WTC11 (cell line): ENCODE results near the gene PDK1. TPM values are rescaled to one million over a fixed set of nuclear protein-coding genes. Genes with fewer than 3 reads are reported as not detected.

ENCODE experiments used
- ATAC-seq: fragments of 200-7000 bp; cut with Tn5 transposase; 2 replicates; pipeline ENCODE4 v1.10.0; 2021; ENCODE audit warnings: mild to moderate bottlenecking, moderate library complexity
- CTCF ChIA-PET: fragments of 300-600 bp; sonication (Branson Sonifier 250); formaldehyde crosslinking; loops from one replicate; lab custom pipeline; 2021; ENCODE audit warnings: antibody characterized with exemption; lab: Charles Lee
- POLR2A ChIA-PET: fragments of 350-600 bp; sonication (Branson Sonifier 250); formaldehyde crosslinking; loops from one replicate; lab custom pipeline; 2021; ENCODE audit warnings: antibody characterized with exemption; lab: Charles Lee
- DNase-seq: peaks from one replicate; pipeline ENCODE4 v3.0.0; 2021; ENCODE audit warnings: low spot score
- H3K27ac Mint-ChIP-seq: 2 replicates; pipeline ENCODE4 v1.8.0; 2021; ENCODE audit warnings: mixed read lengths
- H3K27me3 Mint-ChIP-seq: 2 replicates; pipeline ENCODE4 v1.8.0; 2021; ENCODE audit warnings: low read depth, mild to moderate bottlenecking, moderate library complexity, mixed read lengths
- H3K36me3 Mint-ChIP-seq: 2 replicates; pipeline ENCODE4 v1.8.0; 2021; ENCODE audit warnings: mixed read lengths
- H3K4me1 Mint-ChIP-seq: 2 replicates; pipeline ENCODE4 v1.8.0; 2022; ENCODE audit warnings: mixed read lengths
- H3K4me3 Mint-ChIP-seq: 2 replicates; pipeline ENCODE4 v1.8.0; 2021; ENCODE audit warnings: mild to moderate bottlenecking, moderate library complexity, mixed read lengths
- H3K9me3 Mint-ChIP-seq: 2 replicates; pipeline ENCODE4 v1.8.0; 2021; ENCODE audit warnings: mixed read lengths
- CREB1 ChIP-seq: sonication (generic); formaldehyde crosslinking; IDR thresholded peaks from 2 replicates; pipeline ENCODE4 v1.8.0; 2023; ENCODE audit warnings: mild to moderate bottlenecking, missing genetic modification reagents
- CREM ChIP-seq: sonication (generic); formaldehyde crosslinking; IDR thresholded peaks from 2 replicates; pipeline ENCODE4 v1.8.1; 2022; ENCODE audit warnings: mild to moderate bottlenecking, missing genetic modification reagents, moderate library complexity
- CTCF ChIP-seq: fragments of 200-600 bp; IDR thresholded peaks from 2 replicates; pipeline ENCODE4 v1.8.0; 2022; ENCODE audit warnings: antibody characterized with exemption
- EMX1 ChIP-seq: fragments of 250-450 bp; sonication (Bioruptor Pico); IDR thresholded peaks from 2 replicates; pipeline ENCODE4 v1.8.0; 2021; ENCODE audit warnings: mild to moderate bottlenecking
- ESRRA ChIP-seq: sonication (generic); formaldehyde crosslinking; IDR thresholded peaks from 2 replicates; pipeline ENCODE4 v1.8.1; 2022; ENCODE audit warnings: mild to moderate bottlenecking, missing genetic modification reagents, borderline replicate concordance
- ETV6 ChIP-seq: sonication (generic); formaldehyde crosslinking; IDR thresholded peaks from 2 replicates; pipeline ENCODE4 v1.8.1; 2022; ENCODE audit warnings: mild to moderate bottlenecking, missing genetic modification reagents
- FOXJ3 ChIP-seq: sonication (generic); formaldehyde crosslinking; IDR thresholded peaks from 2 replicates; pipeline ENCODE4 v1.9.0; 2021; ENCODE audit warnings: missing genetic modification reagents, mild to moderate bottlenecking, borderline replicate concordance
- FOXK1 ChIP-seq: sonication (generic); formaldehyde crosslinking; IDR thresholded peaks from 2 replicates; pipeline ENCODE4 v1.8.0; 2022; ENCODE audit warnings: mild to moderate bottlenecking, moderate library complexity, missing genetic modification reagents
- GABPB1 ChIP-seq: sonication (generic); formaldehyde crosslinking; IDR thresholded peaks from 2 replicates; pipeline ENCODE4 v1.8.1; 2023; ENCODE audit warnings: mild to moderate bottlenecking, missing genetic modification reagents
- NFE2L1 ChIP-seq: sonication (generic); formaldehyde crosslinking; IDR thresholded peaks from 2 replicates; pipeline ENCODE4 v1.8.1; 2023; ENCODE audit warnings: missing genetic modification reagents
- NR2C2 ChIP-seq: sonication (generic); formaldehyde crosslinking; IDR thresholded peaks from 2 replicates; pipeline ENCODE4 v1.8.0; 2022; ENCODE audit warnings: mild to moderate bottlenecking, missing genetic modification reagents
- PRRX2 ChIP-seq: fragments of 250-450 bp; sonication (Bioruptor Pico); IDR thresholded peaks from 2 replicates; pipeline ENCODE4 v1.8.0; 2021; ENCODE audit warnings: mild to moderate bottlenecking
- USF1 ChIP-seq: sonication (generic); formaldehyde crosslinking; IDR thresholded peaks from 2 replicates; pipeline ENCODE4 v1.8.0; 2022; ENCODE audit warnings: mild to moderate bottlenecking, missing genetic modification reagents
- ZNF121 ChIP-seq: sonication (generic); formaldehyde crosslinking; IDR thresholded peaks from 2 replicates; pipeline ENCODE4 v1.8.0; 2023; ENCODE audit warnings: missing genetic modification reagents
- ZNF281 ChIP-seq: sonication (generic); formaldehyde crosslinking; IDR thresholded peaks from 2 replicates; pipeline ENCODE4 v1.8.0; 2023; ENCODE audit warnings: mild to moderate bottlenecking, missing genetic modification reagents
- ZNF396 ChIP-seq: fragments of 250-450 bp; sonication (Bioruptor Pico); IDR thresholded peaks from 2 replicates; pipeline ENCODE4 v1.8.0; 2021; ENCODE audit warnings: mild to moderate bottlenecking, moderate library complexity, borderline replicate concordance
- ZNF416 ChIP-seq: fragments of 250-450 bp; sonication (Bioruptor Pico); IDR thresholded peaks from 2 replicates; pipeline ENCODE4 v1.9.0; 2021; ENCODE audit warnings: mild to moderate bottlenecking, inconsistent platforms
- ZNF423 ChIP-seq: fragments of 250-450 bp; sonication (Bioruptor Pico); IDR thresholded peaks from 2 replicates; pipeline ENCODE4 v2.1.2; 2022; ENCODE audit warnings: mild to moderate bottlenecking, moderate library complexity
- ZNF512 ChIP-seq: sonication (generic); formaldehyde crosslinking; IDR thresholded peaks from 2 replicates; pipeline ENCODE4 v1.8.1; 2022; ENCODE audit warnings: missing genetic modification reagents, borderline replicate concordance
- total RNA-seq: library from RNA; stranded (reverse); gene quantifications from 3 replicates; pipeline ENCODE4 v1.2.3, GENCODE V29; 2021
- TF ChIP-seq, protein P1 (sequence below): sonication (generic); formaldehyde crosslinking; IDR thresholded peaks from 2 replicates; pipeline ENCODE4 v1.8.1; 2022; ENCODE audit warnings: mild to moderate bottlenecking, missing genetic modification reagents, moderate library complexity, borderline replicate concordance
- TF ChIP-seq, protein P2 (sequence below): sonication (generic); formaldehyde crosslinking; IDR thresholded peaks from 2 replicates; pipeline ENCODE4 v1.8.0; 2022; ENCODE audit warnings: mild to moderate bottlenecking, missing genetic modification reagents
- TF ChIP-seq, protein P3 (sequence below): fragments of 250-450 bp; sonication (Bioruptor Pico); IDR thresholded peaks from 2 replicates; pipeline ENCODE4 v1.9.0; 2021; ENCODE audit warnings: mild to moderate bottlenecking, borderline replicate concordance

Gene PDK1
- total RNA-seq, 1 experiment from 2014 or later: 22.9 TPM

GRCh38 chr2:172582656-172583055 lies 26.8 kb downstream of the PDK1 start:
- peaks cover 28% of the 10 kb centered on the region for H3K9me3 Mint-ChIP-seq
- TF ChIP-seq ZNF416 (CRISPR knock-in tag) (no peak), ESRRA (no peak), NFE2L1 (CRISPR knock-in tag) (no peak), FOXJ3 (CRISPR knock-in tag) (no peak), ETV6 (CRISPR knock-in tag) (no peak)
- TF ChIP-seq, protein P1, sequence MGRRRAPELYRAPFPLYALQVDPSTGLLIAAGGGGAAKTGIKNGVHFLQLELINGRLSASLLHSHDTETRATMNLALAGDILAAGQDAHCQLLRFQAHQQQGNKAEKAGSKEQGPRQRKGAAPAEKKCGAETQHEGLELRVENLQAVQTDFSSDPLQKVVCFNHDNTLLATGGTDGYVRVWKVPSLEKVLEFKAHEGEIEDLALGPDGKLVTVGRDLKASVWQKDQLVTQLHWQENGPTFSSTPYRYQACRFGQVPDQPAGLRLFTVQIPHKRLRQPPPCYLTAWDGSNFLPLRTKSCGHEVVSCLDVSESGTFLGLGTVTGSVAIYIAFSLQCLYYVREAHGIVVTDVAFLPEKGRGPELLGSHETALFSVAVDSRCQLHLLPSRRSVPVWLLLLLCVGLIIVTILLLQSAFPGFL (CRISPR knock-in tag): no peak
- peaks cover 18% of the 10 kb centered on the region for H3K4me1 Mint-ChIP-seq
- H3K27me3 Mint-ChIP-seq: no peaks in the 10 kb centered on the region
- H3K4me3 Mint-ChIP-seq: no peak overlapping the region
- ATAC-seq (no peak), DNase-seq (no peak)
- ChIA-PET CTCF (no interaction called here), POLR2A (interaction anchor here (0.6 to 0.7 kb wide), 3 partner anchors 31 to 746 kb away, joined by 7 to 8 read pairs (median 7); no protein-coding TSS in a partner anchor)
- H3K36me3 Mint-ChIP-seq: peaks cover 73% of the 10 kb centered on the region
- H3K27ac Mint-ChIP-seq: no peak overlapping the region

DNA sequence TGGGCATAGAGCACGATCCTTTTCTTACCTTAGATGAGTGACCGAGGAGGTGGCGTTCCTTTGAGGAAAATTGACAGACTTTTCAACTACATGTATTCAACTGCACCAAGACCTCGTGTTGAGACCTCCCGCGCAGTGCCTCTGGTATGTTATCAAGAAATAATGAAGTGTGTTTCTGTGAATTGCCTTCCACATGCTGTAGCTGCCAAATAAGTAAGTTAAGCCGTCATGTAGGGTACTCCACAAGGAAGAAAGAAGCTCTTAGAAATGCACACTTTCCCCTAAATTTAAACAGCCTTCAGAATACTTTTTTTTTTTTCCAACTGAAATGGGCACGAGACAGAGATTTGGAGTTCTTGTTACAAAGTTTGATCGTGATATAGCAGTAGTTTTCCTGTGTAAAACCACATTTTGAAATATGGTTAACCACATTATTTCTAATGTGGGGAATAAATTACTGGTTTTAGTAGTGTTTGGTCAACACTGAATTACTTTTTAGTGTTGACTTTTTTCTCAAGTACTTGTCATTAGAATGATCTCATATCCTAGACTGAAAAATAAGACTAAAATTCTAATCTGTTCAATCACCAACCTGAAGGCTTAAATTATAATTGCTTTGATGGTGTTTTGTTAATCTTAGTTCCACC lies 30.5 kb downstream of the PDK1 start:
- no peak for TF ChIP-seq CTCF
- TF ChIP-seq FOXK1 (CRISPR knock-in tag): no peak
- TF ChIP-seq, protein P2, sequence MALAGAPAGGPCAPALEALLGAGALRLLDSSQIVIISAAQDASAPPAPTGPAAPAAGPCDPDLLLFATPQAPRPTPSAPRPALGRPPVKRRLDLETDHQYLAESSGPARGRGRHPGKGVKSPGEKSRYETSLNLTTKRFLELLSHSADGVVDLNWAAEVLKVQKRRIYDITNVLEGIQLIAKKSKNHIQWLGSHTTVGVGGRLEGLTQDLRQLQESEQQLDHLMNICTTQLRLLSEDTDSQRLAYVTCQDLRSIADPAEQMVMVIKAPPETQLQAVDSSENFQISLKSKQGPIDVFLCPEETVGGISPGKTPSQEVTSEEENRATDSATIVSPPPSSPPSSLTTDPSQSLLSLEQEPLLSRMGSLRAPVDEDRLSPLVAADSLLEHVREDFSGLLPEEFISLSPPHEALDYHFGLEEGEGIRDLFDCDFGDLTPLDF: no peak
- no peak for TF ChIP-seq ZNF423 (CRISPR knock-in tag)
- TF ChIP-seq GABPB1 (CRISPR knock-in tag): no peak
- TF ChIP-seq ZNF281 (CRISPR knock-in tag): no peak
- no peak for TF ChIP-seq ZNF121 (CRISPR knock-in tag)
- TF ChIP-seq USF1 (CRISPR knock-in tag): no peak
- no peak for TF ChIP-seq CREB1 (CRISPR knock-in tag)
- TF ChIP-seq NR2C2: no peak
- TF ChIP-seq, protein P3, sequence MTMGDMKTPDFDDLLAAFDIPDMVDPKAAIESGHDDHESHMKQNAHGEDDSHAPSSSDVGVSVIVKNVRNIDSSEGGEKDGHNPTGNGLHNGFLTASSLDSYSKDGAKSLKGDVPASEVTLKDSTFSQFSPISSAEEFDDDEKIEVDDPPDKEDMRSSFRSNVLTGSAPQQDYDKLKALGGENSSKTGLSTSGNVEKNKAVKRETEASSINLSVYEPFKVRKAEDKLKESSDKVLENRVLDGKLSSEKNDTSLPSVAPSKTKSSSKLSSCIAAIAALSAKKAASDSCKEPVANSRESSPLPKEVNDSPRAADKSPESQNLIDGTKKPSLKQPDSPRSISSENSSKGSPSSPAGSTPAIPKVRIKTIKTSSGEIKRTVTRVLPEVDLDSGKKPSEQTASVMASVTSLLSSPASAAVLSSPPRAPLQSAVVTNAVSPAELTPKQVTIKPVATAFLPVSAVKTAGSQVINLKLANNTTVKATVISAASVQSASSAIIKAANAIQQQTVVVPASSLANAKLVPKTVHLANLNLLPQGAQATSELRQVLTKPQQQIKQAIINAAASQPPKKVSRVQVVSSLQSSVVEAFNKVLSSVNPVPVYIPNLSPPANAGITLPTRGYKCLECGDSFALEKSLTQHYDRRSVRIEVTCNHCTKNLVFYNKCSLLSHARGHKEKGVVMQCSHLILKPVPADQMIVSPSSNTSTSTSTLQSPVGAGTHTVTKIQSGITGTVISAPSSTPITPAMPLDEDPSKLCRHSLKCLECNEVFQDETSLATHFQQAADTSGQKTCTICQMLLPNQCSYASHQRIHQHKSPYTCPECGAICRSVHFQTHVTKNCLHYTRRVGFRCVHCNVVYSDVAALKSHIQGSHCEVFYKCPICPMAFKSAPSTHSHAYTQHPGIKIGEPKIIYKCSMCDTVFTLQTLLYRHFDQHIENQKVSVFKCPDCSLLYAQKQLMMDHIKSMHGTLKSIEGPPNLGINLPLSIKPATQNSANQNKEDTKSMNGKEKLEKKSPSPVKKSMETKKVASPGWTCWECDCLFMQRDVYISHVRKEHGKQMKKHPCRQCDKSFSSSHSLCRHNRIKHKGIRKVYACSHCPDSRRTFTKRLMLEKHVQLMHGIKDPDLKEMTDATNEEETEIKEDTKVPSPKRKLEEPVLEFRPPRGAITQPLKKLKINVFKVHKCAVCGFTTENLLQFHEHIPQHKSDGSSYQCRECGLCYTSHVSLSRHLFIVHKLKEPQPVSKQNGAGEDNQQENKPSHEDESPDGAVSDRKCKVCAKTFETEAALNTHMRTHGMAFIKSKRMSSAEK (CRISPR knock-in tag): no peak
- TF ChIP-seq PRRX2 (CRISPR knock-in tag): no peak
- TF ChIP-seq EMX1: no peak
- no peak for TF ChIP-seq ZNF512 (CRISPR knock-in tag)
- TF ChIP-seq ZNF396: no peak
- no peak for TF ChIP-seq CREM (CRISPR knock-in tag)
- TF ChIP-seq, all 79 proteins: peak for 0
- ATAC-seq (no peak), DNase-seq (no peak)
- Mint-ChIP-seq H3K4me1 (peaks cover 5% of the 10 kb centered on the region), H3K36me3 (peaks cover 85% of the 10 kb centered on the region), H3K27ac (no peak overlapping the region), H3K9me3 (peaks cover 46% of the 10 kb centered on the region), H3K27me3 (no peaks in the 10 kb centered on the region), H3K4me3 (no peak overlapping the region)
- CTCF ChIA-PET: no interaction called here
- POLR2A ChIA-PET: no interaction called here
